ENCODE data around the gene NUP210. TPM values are rescaled to one million over a fixed set of nuclear protein-coding genes. Genes with fewer than 3 reads are reported as not detected.

NUP210 gene
- total RNA-seq, 1 experiment from 2014 or later, result 11.4 TPM

- no peaks in the 10 kb centered on the region for H3K9me3 ChIP-seq (ENCODE audit: low read depth, low read length, poor library complexity, severe bottlenecking)
- no peak for DNase-seq (ENCODE audit: low spot score)
- intact Hi-C loops (cut with micrococcal nuclease; ENCODE audit: unreplicated experiment), result no loop called here
- no TSS peak for BruUV-seq (replicated peaks)
- TF ChIP-seq EZH2 (IDR thresholded peaks at IDR 0.05; ENCODE audit: borderline replicate concordance, low read depth, low read length, poor library complexity, severe bottlenecking) (no peak), CTCF (conservative IDR thresholded peaks at IDR 0.05; ENCODE audit: low read depth, low read length) (no peak)
- H3K27me3 ChIP-seq (replicated peaks; ENCODE audit: insufficient read depth, low read depth, low read length, poor library complexity), result no peaks in the 10 kb centered on the region
- CTCF ChIA-PET, result no interaction called here
- H3K27ac ChIP-seq (ENCODE audit: low read depth, low read length, poor library complexity, severe bottlenecking), result no peak overlapping the region
- no peaks in the 10 kb centered on the region for H3K36me3 ChIP-seq (ENCODE audit: insufficient read depth, low read length, poor library complexity, severe bottlenecking)
- H3K4me3 ChIP-seq (ENCODE audit: low read depth, low read length, poor library complexity, severe bottlenecking), result no peak overlapping the region
- no peaks in the 10 kb centered on the region for H3K4me1 ChIP-seq (ENCODE audit: insufficient read depth, low read length, poor library complexity, severe bottlenecking)
- POLR2A ChIA-PET (ENCODE audit: low non-redundant PET), result no interaction called here
Measured at GRCh38 chr3:13389378-13389777, 30.7 kb downstream of the NUP210 start.

DNA sequence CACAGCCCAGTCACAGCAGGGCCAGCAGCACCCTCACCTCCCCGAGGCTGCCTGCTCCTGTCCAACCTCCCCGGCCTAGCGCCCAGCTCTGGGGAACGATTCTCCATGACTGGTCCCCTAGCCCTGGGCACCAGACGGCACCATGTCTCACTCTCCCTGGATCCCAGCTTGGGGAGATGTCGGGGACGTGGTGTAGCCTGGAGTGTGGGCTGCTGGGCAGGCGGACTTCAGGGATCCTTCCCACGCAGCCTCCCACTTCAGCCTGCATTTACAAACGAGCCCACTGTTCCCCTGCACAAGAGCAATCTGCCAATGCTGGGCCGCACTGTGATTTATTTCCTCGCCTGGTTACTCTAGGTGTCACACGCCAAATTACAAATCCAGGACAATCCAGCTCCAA is 31.3 kb downstream of the NUP210 start:
- TF ChIP-seq EZH2 (IDR thresholded peaks at IDR 0.05; ENCODE audit: borderline replicate concordance, low read depth, low read length, poor library complexity, severe bottlenecking), result no peak
- TF ChIP-seq CTCF (conservative IDR thresholded peaks at IDR 0.05; ENCODE audit: low read depth, low read length), result no peak
- no peaks in the 10 kb centered on the region for H3K27me3 ChIP-seq (replicated peaks; ENCODE audit: insufficient read depth, low read depth, low read length, poor library complexity)
- no peaks in the 10 kb centered on the region for H3K9me3 ChIP-seq (ENCODE audit: low read depth, low read length, poor library complexity, severe bottlenecking)
- ChIA-PET POLR2A (ENCODE audit: low non-redundant PET) (no interaction called here), CTCF (no interaction called here)
- no peak overlapping the region for H3K27ac ChIP-seq (ENCODE audit: low read depth, low read length, poor library complexity, severe bottlenecking)
- H3K4me1 ChIP-seq (ENCODE audit: insufficient read depth, low read length, poor library complexity, severe bottlenecking), result no peaks in the 10 kb centered on the region
- intact Hi-C loops (cut with micrococcal nuclease; ENCODE audit: unreplicated experiment), result no loop called here
- no peak overlapping the region for H3K4me3 ChIP-seq (ENCODE audit: low read depth, low read length, poor library complexity, severe bottlenecking)
- no TSS peak for BruUV-seq (replicated peaks)
- no peaks in the 10 kb centered on the region for H3K36me3 ChIP-seq (ENCODE audit: insufficient read depth, low read length, poor library complexity, severe bottlenecking)
- no peak for DNase-seq (ENCODE audit: low spot score)

DNA sequence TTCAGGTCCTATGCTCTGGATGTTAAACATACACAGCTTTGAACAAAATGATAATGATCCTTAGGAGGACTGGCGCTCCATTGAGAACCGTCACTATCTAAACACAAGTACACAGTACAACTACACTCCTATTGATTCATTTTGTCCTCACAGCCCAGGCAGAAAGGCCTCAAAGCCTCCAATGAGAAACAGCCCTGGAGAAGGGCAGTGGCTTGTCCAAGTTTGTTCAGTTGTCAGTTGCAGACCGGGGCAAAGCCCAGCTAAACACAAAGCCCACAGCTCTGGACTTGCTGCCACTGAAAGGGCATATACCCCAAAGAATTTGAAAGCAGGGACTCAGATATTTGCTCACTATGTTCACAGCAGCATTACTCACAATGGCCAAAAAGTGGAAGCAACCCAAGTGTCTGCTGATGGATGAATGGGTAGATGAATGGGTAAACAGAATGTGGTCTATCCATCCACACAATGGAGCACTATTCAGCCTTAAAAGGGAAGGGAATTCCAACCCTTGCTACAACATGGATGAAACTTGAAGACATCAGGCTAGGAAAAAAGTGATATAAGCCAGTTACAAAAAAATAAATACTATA is 34.7 kb downstream of the NUP210 start:
- CTCF ChIA-PET, result no interaction called here
- Histone ChIP-seq H3K27me3 (replicated peaks; ENCODE audit: insufficient read depth, low read depth, low read length, poor library complexity) (no peaks in the 10 kb centered on the region), H3K4me3 (ENCODE audit: low read depth, low read length, poor library complexity, severe bottlenecking) (no peak overlapping the region), H3K9me3 (ENCODE audit: low read depth, low read length, poor library complexity, severe bottlenecking) (no peaks in the 10 kb centered on the region), H3K27ac (ENCODE audit: low read depth, low read length, poor library complexity, severe bottlenecking) (no peak overlapping the region), H3K36me3 (ENCODE audit: insufficient read depth, low read length, poor library complexity, severe bottlenecking) (no peaks in the 10 kb centered on the region), H3K4me1 (ENCODE audit: insufficient read depth, low read length, poor library complexity, severe bottlenecking) (no peaks in the 10 kb centered on the region)
- DNase-seq (ENCODE audit: low spot score), result no peak
- TF ChIP-seq EZH2 (IDR thresholded peaks at IDR 0.05; ENCODE audit: borderline replicate concordance, low read depth, low read length, poor library complexity, severe bottlenecking) (no peak), CTCF (conservative IDR thresholded peaks at IDR 0.05; ENCODE audit: low read depth, low read length) (no peak)
- POLR2A ChIA-PET (ENCODE audit: low non-redundant PET), result no interaction called here
- no TSS peak for BruUV-seq (replicated peaks)
- intact Hi-C loops (cut with micrococcal nuclease; ENCODE audit: unreplicated experiment), result no loop called here

Measured in A673 (cell line).